Measurements from ENCODE around the gene GSDMA. TPM values are rescaled to one million over a fixed set of nuclear protein-coding genes. Genes with fewer than 3 reads are reported as not detected.

Gene GSDMA
- total and polyA plus RNA-seq, 4 donors: 0.26 to 0.91 (median 0.33) TPM; not detected in 1

- no peaks in the 10 kb centered on the region for H3K9me3 ChIP-seq (ENCODE audit: control insufficient read depth in 4 of 4, insufficient read depth in 3 of 4, low read length in 3 of 4)
- H3K27me3 ChIP-seq (ENCODE audit: control insufficient read depth in 3 of 3, insufficient read depth in 3 of 3, low read length in 2 of 3): no peaks in the 10 kb centered on the region
- no peak for ATAC-seq (ENCODE audit: insufficient read depth, low FRiP score)
- no peak overlapping the region for H3K9ac ChIP-seq (ENCODE audit: insufficient read depth in 1 of 2, low read length in 2 of 2)
- no peaks in the 10 kb centered on the region for H3K4me1 ChIP-seq (ENCODE audit: control insufficient read depth in 5 of 5, insufficient read depth in 5 of 5, low read length in 5 of 5)
- 91 to 92% methylated on average over 11 of the region's 11 CpGs for WGBS, 2 donors
- H3K27ac ChIP-seq (ENCODE audit: low read depth in 1 of 2, low read length in 1 of 2): no peak overlapping the region
- H3K4me3 ChIP-seq: no peak overlapping the region
- TF ChIP-seq CTCF (IDR thresholded peaks at IDR 0.05; ENCODE audit: control extremely low read depth, extremely low read depth): no peak
- DNase-seq: no peak
- H3K36me3 ChIP-seq (ENCODE audit: control insufficient read depth in 4 of 4, insufficient read depth in 4 of 4, low read length in 4 of 4): peaks cover 65 to 81% (median 70%) of the 10 kb centered on the region in 4 donors
Measured at GRCh38 chr17:39988206-39988810, 25.5 kb downstream of the GSDMA start.

GRCh38 chr17:39994448-39994847, 31.6 kb downstream of the GSDMA start:
- Histone ChIP-seq H3K9me3 (ENCODE audit: control insufficient read depth in 4 of 4, insufficient read depth in 3 of 4, low read length in 3 of 4) (no peaks in the 10 kb centered on the region), H3K9ac (ENCODE audit: insufficient read depth in 1 of 2, low read length in 2 of 2) (no peak overlapping the region), H3K36me3 (ENCODE audit: control insufficient read depth in 4 of 4, insufficient read depth in 4 of 4, low read length in 4 of 4) (peaks cover 54 to 71% (median 57%) of the 10 kb centered on the region in 4 donors), H3K4me1 (ENCODE audit: control insufficient read depth in 5 of 5, insufficient read depth in 5 of 5, low read length in 5 of 5) (peaks cover 0 to 1% (median 0%) of the 10 kb centered on the region in 5 donors), H3K27ac (ENCODE audit: low read depth in 1 of 2, low read length in 1 of 2) (no peak overlapping the region), H3K27me3 (ENCODE audit: control insufficient read depth in 3 of 3, insufficient read depth in 3 of 3, low read length in 2 of 3) (no peaks in the 10 kb centered on the region), H3K4me3 (no peak overlapping the region)
- DNase-seq (no peak), ATAC-seq (ENCODE audit: insufficient read depth, low FRiP score) (no peak)
- TF ChIP-seq CTCF (IDR thresholded peaks at IDR 0.05; ENCODE audit: control extremely low read depth, extremely low read depth): no peak
- WGBS, 2 donors: 96 to 98% methylated on average over 11 of the region's 11 CpGs

GRCh38 chr17:39995438-39995837, 32.6 kb downstream of the GSDMA start:
- DNase-seq (no peak), ATAC-seq (ENCODE audit: insufficient read depth, low FRiP score) (no peak)
- peaks cover 0 to 1% (median 0%) of the 10 kb centered on the region in 5 donors for H3K4me1 ChIP-seq (ENCODE audit: control insufficient read depth in 5 of 5, insufficient read depth in 5 of 5, low read length in 5 of 5)
- no peak overlapping the region for H3K27ac ChIP-seq (ENCODE audit: low read depth in 1 of 2, low read length in 1 of 2)
- 94% methylated on average over 6 of the region's 6 CpGs for WGBS, 2 donors
- peaks cover 46 to 61% (median 48%) of the 10 kb centered on the region in 4 donors for H3K36me3 ChIP-seq (ENCODE audit: control insufficient read depth in 4 of 4, insufficient read depth in 4 of 4, low read length in 4 of 4)
- no peaks in the 10 kb centered on the region for H3K9me3 ChIP-seq (ENCODE audit: control insufficient read depth in 4 of 4, insufficient read depth in 3 of 4, low read length in 3 of 4)
- no peak for TF ChIP-seq CTCF (IDR thresholded peaks at IDR 0.05; ENCODE audit: control extremely low read depth, extremely low read depth)
- H3K9ac ChIP-seq (ENCODE audit: insufficient read depth in 1 of 2, low read length in 2 of 2): no peak overlapping the region
- no peak overlapping the region for H3K4me3 ChIP-seq
- no peaks in the 10 kb centered on the region for H3K27me3 ChIP-seq (ENCODE audit: control insufficient read depth in 3 of 3, insufficient read depth in 3 of 3, low read length in 2 of 3)

DNA sequence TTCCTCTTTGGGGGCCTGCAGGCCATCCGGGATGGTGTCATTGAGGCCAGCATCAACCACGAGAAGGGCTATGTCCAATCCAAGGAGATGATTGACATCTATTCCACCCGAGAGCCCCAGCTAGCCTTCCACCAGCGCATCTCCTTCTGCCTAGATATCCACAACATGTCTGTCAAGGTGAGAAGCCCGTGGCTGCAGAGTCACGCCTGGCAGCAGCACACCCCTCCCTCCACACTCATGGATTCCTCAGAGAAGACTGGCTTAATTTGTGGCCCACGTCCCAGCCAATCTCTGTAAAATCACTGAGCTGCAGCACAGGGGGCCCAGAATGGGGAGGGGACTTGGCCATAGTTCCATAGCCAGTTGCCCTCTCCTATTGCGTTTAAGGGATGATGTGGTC, 33.4 kb downstream of the GSDMA start:
- Histone ChIP-seq H3K4me1 (ENCODE audit: control insufficient read depth in 5 of 5, insufficient read depth in 5 of 5, low read length in 5 of 5) (peaks cover 0 to 1% (median 0%) of the 10 kb centered on the region in 5 donors), H3K27ac (ENCODE audit: low read depth in 1 of 2, low read length in 1 of 2) (no peak overlapping the region), H3K9ac (ENCODE audit: insufficient read depth in 1 of 2, low read length in 2 of 2) (no peak overlapping the region), H3K27me3 (ENCODE audit: control insufficient read depth in 3 of 3, insufficient read depth in 3 of 3, low read length in 2 of 3) (no peaks in the 10 kb centered on the region), H3K36me3 (ENCODE audit: control insufficient read depth in 4 of 4, insufficient read depth in 4 of 4, low read length in 4 of 4) (peaks cover 43 to 58% (median 44%) of the 10 kb centered on the region in 4 donors), H3K4me3 (no peak overlapping the region), H3K9me3 (ENCODE audit: control insufficient read depth in 4 of 4, insufficient read depth in 3 of 4, low read length in 3 of 4) (no peaks in the 10 kb centered on the region)
- ATAC-seq (ENCODE audit: insufficient read depth, low FRiP score) (no peak), DNase-seq (no peak)
- WGBS, 2 donors: 91 to 92% methylated on average over 8 of the region's 8 CpGs
- TF ChIP-seq CTCF (IDR thresholded peaks at IDR 0.05; ENCODE audit: control extremely low read depth, extremely low read depth): no peak

Measured in lung (tissue), 12 donors.